ENCODE measurements around the gene MRPL38.
"Not testable (repeated sequence)": the region's sequence is repeated elsewhere in the genome, so short reads cannot be mapped to it uniquely, and the experiment has no call there.

MRPL38 gene

DNA sequence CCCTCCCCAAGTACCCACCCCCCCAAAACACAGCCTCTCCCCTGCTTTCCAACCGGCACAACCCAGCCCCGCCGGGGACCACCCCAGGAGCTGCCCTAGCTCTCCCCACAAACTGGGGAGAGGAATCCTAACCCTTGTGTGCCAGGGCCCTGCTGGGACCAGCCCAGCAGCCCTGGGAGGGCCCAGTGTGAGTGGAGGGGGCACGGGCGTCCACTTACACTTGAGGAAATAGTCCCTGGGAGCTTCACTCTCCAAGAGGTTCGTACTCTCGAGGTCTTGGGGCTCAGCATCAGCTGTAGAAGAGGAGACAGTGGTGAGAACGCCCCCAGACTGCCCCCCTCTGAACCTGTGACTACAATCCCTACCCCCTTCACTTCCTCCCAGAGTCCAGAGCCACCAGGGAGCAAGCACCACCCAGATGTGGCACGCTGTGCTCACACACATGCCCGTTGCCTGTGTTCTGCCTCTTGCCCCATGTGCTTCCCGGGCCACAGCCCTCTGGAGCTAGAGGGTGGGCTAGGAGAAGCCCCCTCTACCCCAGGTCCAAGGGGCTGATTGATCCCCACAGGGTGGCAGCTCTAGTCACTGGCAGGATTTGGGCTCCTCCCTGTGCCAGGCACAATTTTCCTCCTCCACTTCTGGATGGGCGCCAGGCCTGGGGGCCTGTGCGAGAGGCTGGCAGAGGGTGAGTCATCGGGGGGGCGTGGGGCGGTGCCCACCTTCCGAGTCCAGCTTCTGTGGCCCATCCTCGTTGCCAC is 29.3 kb downstream of the MRPL38 start:
- no peak for DNase-seq

DNA sequence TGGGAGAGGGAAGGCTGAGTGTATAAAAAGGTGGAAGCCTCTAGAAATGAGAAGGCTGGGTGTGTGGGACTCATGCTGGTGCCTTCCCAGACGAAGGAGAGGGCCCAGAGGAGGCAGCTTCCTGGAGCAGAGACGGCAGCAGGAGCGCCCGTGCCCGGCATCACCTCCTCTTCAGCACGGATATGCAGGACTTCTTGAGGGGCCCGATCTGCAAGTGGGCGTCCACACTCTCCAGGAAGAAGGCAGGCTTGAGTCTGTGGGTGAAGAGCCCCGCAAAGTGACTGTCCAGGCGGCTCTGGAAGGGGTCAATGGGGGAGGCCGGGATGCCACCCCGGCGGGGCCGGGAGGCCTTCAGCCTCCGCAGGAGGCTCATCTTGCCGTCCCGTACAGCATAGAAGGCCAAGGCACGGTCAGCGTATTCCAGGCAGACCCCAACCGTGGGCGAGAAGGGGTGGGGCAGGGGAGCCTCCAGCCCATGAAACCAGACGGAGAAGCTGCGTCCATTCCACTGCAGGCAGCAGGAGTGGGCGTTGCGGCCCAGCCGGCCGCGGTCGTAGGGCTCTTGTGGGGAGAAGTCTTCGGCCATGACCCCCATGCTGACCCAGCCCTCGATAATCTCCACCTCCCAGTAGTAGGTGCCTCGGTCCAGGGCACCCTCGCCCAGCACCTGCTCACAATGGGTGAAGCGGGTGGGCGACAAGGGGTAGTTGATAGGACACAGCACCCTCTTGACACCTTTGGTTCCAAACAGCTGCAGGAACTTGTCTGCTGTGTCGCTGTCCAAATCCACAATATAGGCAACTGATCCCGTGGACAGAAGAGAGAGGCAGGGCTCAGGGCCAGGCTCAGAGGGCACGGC is 30.1 kb downstream of the MRPL38 start:
- DNase-seq, result no peak

DNA sequence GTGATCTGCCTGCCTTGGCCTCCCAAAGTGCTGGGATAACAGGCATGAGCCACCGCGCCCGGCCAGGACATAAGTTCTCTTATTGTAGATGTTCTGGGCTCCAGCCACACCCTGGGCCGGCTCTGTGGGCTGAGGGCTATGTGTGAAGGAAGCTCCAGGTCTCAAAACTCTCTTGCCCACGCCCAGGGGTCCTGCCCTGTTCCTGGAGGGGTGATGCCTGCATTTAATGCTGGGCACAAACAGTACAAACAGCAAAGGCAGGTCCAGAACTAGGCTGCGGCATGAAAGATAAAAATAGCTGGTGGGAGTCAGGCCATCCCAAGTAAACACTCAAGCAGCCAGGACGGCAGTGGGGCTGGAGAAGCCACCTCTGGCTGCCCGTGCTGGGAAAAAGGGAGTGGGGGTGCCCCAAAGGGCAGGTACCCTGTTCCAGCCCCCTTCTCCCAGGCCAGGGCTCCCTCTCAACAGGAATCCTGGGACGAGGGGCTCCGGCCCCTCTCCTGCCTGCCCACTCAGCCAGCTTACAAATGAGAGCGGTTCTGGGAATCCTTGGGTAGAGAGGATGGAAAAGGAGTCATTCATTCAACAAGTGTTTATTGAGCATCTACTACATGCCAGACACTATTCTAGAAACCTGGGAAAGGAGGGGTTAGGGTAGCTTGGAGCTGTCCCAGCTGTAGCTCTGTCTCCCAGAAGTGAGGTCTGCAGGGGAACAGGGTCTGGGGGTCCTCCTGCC is 30.9 kb downstream of the MRPL38 start:
- DNase-seq, result no peak

DNA sequence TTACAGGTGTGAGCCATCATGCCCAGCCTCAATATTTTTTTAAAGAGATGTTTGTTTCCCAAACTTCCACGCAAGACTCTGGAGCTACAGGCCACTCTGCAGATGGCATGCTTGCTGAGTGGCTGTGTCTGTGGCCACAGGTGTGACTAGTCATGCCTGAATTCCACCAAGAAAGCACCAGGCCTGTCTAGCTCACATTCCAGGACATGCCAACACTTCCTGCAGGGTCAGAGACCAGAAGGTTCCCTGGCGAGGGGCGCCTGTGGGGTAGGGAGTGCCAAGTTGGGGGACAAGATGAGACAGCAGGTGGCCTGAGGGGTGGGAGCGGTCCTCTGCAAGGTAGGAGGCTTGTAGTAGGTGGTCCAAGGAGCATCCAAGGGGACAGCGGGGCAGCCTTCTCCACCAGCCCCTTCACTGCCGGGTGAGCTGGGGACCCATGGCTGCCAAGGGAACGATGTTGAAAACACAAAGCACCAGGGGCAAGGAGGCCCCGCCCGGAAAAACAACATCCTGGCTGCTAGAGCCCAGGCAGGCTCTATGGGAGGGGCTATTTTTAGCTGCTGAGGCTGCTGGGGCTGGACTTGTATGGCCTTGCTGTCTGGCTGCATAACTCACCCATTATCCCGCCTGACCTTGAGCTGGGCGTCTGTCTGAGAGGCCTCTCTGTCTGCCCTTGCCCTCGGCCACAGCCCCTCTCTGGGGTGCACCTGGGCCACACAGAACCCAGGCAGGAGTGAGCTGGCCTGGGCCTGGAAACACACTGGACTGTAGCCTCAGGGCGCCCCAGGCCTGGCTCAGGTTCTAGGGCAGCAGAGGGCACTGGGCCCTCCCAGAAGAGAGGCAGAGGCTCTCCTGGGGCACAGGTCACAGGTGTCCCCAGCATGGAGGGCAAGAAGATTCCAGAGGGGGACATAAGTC is 32.0 kb downstream of the MRPL38 start:
- DNase-seq, result peak in 1 of 2 experiments; percentile 42

DNA sequence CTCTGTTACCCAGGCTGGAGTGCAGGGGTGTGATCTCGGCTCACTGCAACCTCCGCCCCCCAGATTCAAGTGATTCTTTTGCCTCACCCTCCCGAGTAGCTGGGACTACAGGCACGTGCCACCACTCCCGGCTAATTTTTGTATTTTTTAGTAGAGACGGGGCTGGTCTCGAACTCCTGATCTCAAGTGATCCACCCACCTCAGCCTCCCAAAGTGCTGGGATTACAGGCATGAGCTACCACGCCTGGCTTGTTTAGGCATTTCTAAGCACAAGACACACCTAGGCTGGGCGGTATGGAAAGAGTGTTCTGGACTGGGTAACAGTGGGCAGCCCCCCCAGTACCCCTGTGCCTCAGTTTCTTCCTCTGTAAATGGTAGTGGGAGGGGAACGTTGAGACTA is 34.5 kb downstream of the MRPL38 start:
- not testable (repeated sequence) for DNase-seq

DNA sequence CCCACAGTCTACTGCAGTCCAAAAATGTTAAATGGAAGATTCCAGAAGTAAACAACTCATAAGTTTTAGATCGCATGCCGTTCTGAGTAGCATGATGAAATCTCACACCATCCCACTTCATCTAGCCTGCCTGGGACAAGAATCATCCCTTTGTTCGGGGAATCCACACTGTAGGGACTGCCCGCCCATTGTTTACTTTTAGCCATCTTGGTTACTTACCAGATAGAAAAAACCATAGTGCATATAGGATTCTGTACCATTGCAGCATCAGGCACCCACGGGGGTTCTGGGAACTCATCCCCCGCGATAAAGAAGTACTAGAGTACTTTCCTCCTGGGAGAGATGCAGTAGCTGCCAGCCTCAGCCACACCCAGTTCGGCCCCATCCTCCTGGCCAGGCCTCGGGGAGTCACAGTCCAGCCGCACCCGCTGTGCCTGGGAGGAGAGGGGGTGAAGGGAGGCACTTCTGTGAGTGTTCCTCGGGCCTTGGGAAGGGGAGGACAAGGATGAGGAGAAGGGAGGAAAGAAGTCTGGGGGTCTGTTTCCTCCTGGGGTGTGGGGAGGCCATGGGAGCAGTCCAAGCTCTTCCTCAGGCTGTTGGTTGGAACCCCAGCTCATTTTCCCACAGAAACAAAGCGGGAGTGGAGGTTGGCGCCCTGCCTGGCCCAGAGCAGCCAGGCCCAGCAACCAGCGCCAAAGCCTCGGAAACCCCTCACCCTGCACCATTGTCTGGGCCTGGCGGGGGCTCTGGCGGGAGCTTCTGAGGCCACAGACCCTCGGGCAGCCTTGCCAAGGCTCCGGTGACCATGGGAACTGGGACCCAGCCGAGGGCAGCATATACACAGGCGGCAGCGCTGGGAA is 35.2 kb downstream of the MRPL38 start:
- no peak for DNase-seq

DNA sequence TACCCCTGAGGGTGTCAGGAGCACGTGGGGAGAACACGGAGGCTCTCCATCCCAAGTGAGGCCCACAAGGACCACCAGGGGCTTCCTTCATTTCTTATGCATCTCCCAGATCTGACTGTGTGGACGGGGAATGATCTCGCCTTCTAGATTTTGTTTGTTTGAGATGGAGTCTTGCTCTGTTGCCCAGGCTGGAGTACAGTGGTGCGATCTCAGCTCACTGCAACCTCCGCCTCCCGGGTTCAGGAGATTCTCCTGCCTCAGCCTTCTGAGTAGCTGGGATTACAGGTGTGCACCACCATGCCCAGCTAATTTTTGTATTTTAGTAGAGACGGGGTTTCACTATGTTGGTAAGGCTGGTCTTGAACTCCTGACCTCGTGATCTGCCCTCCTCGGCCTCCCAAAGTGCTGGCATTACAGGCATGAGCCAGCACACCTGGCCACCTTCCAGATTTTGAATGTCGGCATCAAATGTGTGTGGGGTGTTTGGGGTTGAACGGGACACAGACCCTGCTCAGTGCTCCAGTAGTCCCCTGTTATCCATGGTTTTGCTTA is 35.9 kb downstream of the MRPL38 start:
- DNase-seq, result not testable (repeated sequence)

DNA sequence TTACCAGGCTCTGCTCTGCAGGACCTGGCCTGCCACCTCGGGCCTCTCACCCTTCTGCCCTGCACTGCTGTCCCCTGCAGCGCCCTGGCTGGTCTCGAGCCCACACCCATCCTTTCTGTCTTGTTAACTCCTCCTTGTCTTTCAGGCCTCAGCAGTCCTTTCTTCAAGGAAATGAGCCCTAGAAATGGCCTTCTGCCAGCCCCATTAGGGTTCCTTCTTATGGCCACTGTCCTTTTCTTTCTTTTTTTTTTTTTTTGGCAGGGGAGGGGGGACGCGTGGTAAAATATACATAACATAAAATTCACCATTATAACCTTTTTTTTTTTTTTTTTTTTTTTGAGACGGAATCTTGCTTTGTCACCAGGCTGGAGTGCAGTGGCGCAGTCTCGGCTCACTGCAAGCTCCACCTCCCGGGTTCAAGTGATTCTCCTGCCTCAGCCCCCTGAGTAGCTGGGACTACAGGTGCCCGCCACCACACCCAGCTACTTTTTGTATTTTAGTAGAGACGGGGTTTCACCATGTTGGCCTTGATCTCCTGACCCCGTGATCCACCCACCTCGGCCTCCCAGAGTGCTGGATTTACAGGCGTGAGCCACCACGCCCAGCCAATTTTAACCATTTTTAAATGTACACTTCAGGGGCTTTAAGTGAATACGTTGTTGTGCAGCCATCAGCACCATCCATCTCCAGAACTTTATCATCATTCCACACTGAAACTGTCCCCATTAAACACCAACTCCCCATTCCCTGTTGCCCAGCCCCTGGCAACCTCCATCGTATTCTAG is 39.1 kb downstream of the MRPL38 start:
- not testable (repeated sequence) for DNase-seq

DNA sequence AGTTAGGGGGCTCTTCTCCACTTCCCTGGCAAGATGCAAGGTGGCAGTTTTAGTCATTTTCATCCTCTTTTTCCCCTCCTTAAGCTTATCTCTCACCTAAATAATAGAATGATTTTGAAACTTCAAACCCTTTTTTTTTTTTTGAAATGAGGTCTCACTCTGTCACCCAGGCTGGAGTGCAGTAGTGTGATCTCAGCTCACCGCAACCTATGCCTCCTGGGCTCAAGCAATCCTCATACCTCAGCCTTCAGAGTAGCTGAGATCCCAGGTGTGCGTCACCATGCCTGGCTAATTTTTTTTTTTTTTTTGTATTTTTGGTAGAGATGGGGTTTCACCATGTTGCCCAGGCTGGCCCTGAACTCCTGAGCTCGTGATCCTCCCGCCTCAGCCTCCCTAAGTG is 39.8 kb downstream of the MRPL38 start:
- DNase-seq, result not testable (repeated sequence)

DNA sequence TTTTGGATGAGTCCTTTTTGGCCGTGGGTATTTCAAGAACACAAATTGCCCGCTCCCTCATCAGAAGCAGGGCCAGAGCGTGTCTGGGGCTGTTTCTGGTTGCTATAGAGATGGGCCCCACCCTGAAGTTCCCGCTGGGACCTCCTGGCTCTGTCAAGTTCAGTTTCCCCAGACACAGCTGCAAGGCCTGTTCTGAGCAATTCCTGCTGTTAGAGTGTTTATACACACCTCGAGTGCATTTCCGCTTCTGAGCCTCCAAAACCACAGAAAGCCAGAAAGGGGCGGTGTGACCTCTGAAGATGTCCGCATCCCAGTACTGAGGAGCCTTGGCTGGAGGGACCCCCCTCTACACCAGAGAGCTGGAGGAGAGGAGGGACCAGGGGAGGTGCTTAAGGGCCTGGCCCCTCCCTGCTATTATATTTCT is 40.2 kb downstream of the MRPL38 start:
- peak; percentile 34 to 52 for DNase-seq

DNA sequence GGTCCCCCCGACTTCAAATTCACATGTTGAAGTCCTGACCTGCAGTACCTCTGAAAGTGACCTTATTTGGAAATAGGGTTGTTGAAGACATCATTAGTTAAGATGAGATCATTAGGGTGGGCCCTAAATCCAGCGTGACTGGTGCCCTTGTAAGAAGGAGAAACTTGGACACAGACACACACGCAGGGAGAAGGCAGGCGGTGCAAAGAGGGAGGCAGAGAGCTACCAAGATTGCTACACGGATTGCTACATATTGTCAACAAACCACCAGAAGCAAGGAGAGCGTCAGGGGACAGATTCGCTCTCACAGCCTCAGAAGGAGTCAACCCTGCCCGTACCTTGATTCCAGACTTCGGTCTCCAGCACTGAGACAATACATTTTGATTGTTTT is 42.8 kb downstream of the MRPL38 start:
- no peak for DNase-seq

DNA sequence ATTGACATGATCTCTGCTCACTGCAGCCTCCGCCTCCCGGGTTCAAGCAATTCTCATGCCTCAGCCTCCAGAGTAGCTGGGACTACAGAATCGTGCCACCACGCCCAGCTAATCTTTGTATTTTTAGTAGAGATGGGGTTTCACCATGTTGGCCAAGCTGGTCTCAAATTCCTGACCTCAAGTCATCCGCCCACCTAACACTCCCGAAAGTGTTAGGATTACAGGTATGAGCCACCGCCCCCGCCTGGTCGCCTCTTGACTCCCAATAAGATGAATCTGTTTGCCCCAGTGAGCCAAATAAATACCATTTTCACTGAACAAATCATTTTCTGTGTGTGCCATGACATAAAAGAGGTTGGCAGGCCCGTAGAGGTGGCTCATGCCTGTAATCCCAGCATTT is 45.3 kb downstream of the MRPL38 start:
- DNase-seq, result peak in 1 of 2 experiments; percentile 37

DNA sequence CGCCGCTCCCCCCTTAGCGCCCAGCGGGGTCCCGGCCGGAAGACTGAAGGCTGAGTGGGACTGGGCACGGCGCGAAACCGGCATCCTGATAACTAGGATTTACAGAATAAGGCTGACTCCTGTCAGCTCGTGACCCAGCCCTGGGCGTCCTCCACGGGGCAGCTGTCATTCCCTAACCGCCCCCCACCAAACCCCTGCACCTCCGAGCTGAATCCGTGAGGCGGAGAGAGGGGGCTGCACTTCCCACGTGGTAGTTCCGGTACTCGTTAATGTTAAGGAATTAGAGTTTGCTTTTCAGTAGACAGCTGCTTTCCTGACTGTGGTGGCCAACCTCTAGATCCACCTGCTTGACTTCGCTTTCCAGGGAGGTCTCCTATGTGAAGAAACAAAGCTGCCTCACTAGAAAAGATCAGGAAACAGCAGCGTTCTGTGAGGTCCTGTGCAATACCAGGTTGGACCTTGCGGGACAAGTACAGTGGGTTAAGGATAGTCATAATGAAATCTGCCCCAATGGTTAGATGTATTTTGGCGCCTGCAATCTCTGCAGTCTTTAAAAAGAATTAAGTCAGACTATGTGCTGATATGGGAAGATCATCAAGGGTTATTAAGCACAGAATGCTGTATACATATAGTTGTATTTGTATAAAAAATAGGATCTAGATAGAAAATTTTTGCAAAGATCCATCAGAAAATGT is 48.5 kb downstream of the MRPL38 start:
- DNase-seq, result peak in 1 of 2 experiments; percentile 20

DNA sequence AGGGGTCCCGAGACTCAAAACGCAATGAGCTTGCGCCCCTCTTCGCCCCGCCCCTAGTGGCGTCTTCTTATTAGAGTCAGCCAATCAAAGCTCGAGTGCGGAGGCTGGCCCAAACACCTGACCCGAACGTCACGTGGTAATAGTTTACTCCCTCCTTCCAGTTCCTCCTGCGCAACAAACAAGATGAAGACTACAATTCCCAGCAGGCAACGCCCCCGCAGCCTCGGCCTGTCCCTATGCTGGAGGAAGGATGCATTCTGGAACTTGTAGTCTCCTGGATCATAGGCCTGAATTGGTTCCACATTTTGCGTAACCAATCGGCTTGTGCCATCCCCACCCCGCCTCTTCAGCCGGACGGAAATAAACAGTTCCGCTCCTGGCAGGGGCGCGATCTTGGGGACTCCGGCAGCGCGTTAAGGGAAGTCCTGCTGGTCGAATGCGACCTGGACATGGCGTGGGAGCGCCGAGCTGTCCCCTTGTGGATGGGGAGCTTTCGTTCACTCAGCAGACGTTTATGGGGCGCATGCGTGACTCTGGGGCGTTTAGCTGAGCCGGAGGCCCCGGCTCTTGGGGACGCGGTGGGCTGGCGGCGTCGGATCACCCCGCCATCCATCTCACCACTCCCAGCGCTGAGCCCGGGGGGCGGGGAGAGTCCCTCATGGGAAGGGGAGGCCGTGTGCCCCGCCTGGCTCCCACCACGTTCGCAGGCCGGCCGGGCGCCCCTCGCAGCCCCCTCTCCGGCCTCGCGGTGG is 49.2 kb downstream of the MRPL38 start, which contains the start of gene WBP2:
WBP2 (minus strand) TSS at position 26 of the 752 bp plus-strand sequence. CDS start 38 bp downstream, outside the sequence.
- peak; percentile 98 for DNase-seq

DNA sequence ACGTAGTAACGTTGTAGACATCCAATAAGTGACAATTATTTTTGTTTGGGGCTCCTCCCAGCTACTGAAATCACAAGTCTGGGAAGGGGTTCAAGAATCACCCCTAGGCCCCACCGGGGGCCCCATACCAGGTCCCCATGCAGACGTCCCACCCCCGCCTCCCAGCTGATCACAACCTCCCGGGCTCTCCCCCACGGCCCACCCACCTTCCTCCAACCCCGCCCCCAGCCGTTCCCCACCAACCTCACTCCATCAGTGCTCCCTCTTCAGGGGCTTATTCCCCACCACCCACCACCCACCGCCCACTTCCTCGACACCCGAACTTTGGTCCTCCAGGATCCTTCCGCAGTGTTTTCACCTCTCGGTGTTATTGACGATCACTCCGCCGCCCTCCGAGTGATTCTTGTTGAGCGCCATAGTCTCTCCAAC is 49.8 kb downstream of the MRPL38 start:
- DNase-seq, result no peak

DNA sequence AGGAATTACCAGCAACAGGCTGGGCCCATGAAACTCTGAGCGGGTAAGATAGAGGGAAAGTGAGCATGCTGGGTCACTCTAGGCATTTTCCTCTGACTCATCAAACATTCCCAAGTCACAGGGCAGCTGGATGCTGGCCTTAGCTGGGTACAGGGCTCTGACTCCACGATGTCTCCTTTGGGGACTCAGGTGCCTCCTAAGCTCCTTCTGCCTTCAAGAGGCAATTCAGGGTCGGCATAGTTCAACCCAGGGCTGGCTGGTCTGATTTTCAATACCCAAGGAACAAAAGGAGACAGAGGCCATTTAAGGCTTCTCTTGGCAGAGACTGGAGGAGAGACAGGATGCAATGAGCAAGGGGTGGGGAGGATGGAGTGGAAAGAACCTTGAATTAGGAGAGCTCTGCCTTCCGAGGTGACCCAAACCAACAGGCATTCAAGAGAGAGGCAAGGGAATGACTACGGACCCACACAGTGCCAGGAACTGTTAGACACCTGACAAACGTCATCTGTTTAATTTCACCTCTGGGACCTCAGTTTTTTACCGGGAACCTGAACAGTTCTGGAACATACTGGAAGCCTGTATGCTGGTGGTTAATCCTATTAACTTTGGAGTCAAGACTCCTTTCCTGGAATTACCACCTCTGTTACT is 50.5 kb downstream of the MRPL38 start:
- no peak for DNase-seq

DNA sequence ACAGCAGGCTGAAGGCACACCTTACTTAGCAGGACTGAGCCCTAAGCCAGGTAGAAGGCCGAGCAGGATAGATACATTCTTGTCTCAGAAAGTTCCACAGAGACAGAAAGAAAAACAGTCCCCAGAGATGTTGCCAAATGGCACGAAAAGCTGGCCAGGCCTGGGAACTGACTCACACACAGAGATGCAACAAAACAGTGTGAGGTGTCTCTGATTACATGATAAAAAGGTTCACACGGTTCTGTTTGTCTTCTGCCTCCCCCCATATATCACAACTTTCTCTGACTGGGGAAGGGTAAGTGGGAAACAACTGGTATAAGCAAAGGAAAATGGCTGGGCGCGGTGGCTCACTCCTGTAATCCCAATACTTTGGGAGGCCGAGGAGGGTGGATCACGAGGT is 51.3 kb downstream of the MRPL38 start:
- no peak for DNase-seq

DNA sequence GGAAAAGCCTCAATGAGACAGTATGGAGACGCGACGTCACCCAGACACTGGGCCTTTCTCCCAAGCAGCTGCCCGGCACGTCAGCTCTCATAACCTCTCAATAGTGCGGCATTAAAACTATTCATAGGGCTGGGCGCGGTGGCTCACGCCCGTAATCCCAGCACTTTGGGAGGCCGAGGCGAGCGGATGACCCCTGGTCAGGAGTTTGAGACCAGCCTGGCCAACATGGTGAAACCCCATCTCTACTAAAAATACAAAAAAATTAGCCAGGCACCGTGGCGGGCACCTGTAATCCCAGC is 53.0 kb downstream of the MRPL38 start:
- DNase-seq, result not testable (repeated sequence)
